Measurements from ENCODE around the gene TMEM218.

TMEM218 gene

DNA sequence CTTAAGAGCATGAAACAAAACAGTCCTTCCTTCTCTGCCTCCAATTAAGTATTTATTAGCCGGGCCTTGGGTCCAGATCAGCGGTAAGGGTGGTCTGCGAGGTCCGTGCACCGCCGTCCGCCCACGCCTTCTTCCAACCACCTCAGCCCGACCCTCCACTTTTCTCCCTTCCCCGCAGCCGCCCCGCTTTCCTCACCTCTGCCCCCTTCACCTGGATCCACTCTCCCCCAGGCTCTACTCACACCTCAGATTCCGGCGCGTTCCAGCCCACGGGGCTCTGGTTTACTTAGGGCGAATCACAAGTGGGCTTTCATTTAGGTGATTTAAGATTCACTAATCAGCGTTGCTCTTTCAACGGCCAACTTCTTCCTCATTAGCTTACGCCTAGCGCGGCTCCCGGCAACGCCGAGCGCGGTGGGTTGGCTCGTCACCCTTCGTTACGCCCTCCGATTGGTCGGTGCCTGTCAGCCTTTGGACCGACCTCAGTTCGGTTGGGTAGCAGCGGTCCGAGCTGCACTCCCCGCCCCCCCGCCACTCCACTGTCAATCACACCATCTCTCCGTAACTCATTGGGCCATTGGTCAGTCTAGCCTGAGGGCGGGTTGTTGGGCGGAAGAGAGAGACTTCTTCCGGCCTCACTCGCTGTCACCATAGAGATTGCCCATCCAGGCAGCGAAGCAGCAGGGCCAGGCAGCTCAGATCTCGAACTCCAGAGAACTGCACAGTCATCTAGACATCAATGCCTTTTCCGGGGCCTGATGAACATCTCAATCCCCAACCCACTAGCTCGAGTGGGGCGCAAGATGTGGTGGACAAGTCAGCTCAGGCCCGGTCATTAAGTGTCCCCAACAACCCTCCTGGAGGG, at the start of gene TMEM218:
TSS of gene TMEM218 (minus strand) at position 284 of the 865 bp plus-strand sequence. CDS start 9,385 bp downstream, outside the sequence.
- DNase-seq: peak; percentile 100

DNA sequence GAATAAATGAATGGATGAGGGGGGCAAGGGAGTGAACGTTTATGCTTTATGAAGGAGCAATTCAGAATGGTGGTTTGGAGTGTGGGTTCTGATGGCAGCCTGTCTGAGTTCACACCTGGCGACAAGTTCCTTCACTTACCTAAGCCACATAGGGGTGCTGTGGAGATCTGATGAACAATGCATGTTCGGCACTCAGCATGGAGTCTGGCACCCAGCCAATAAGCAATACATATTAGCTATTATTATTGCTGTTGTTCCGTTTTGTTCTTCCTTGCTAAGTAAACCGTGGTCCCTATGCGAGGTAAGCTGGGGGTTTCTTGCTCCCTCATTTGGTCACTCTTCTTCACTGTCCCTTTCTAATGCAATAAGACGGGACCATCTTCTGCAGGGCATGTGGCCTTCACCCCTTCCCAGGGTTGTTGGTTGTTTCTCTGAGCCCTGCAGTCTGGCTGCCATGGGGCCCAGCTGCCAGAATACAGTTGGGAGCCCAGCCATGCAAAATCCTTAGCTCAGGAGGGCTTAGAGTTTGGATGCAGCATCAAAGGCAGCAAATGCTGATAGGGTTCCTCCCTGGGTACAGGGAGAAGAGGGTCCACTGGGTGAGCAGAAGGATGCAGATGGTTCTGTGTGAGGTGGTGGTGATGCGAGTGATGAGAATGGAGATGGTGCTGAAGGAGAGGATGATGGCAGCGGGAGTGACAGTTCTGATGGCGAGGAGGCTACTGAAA, 46.7 kb upstream of the TMEM218 start:
- DNase-seq: no peak

DNA sequence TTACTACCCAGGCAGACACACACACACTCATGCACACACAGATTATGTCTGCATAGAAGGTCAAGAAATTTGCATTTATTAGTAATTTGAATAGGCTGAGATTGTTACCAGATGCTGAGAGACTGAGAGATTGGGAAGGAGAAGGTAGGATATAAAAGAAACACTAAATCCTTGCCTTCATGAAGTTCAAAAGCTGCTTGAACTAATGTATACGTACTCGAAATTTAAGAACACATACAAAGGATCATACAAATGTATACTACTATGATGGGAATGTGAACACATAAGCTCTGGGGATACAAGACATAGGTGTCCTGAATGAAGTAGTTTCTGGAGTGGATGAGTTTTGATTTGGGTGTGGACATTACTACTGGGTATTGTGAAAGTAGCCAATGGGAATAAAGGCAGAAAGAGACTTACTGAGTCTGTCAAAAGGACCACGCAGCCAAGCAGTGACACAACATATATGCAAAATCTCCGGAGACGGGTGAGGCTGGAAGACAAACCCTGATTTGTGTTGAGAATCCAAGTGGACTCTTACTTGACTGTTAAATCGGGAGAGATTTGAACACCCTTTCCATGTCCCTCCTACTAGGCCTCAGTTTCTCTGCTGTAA, 45.8 kb upstream of the TMEM218 start:
- DNase-seq: no peak

DNA sequence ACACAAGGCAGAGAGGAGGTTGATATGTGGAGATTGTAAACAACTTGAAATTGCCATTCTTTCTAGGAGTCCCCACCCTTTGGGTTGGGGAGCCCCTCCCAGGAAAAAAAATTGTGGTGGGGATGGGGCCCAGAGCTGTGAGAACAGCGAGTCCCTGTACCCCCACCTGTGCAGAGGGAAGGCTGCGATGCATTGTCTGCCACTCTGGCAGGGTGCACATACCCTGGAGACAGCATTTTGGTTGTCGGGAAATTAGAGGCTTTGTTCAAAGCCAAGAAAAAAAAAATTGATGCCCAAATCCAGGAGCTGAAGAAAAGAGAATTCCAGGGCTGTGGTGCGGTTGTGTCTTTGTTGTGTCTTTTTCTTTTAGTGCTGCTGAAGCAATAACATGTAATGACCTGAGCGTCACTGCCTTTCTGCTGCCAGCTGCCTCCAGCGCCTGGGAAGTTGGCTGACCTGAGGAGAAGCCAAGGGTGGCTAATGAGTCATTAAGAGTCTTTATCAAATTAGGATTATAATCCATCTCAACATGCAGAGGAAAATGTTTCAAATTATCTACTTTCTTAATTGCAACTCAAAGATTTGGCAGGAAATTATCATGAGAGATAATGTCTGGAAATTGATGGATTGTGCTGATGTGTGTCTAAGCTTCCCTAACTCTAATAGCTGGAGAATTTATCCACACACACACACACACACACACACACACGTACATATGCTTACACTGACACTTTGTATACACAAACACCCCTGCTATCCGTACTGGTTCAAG, 45.1 kb upstream of the TMEM218 start:
- no peak for DNase-seq

DNA sequence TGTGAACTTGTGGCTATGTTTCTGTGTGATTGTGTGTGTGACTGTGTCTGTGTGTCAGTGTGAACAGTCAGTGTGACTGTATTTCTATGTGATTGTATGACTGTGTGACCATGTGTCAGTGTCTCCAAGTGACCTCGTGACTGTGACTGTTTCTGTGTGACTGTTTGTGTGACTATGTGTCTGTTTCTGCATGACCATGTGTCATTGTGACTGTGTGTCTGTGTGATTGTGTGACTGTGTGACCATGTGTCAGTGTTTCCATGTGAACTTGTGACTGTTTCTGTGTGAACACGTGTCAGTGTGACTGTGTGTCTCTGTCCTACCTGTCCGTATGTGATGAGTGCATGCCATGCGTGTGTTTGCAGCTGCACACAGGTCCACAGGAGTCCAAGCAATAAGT, 44.3 kb upstream of the TMEM218 start:
- DNase-seq: no peak

DNA sequence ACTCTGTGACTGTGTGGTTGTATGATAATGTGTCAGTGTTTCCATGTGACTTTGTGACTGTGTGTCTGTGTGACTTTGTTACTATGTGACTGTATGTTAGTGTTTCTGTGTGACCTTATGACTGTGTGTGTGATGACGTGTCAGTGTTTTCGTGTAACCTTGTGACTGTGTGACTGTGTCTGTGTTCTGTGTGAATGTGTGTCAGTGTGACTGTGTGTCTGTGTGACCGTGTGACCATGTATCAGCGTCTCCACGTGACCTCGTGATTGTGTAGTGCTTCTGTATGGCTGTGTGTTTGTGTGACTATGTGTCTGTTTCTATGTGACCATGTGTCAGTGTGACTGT, 43.6 kb upstream of the TMEM218 start:
- no peak for DNase-seq

DNA sequence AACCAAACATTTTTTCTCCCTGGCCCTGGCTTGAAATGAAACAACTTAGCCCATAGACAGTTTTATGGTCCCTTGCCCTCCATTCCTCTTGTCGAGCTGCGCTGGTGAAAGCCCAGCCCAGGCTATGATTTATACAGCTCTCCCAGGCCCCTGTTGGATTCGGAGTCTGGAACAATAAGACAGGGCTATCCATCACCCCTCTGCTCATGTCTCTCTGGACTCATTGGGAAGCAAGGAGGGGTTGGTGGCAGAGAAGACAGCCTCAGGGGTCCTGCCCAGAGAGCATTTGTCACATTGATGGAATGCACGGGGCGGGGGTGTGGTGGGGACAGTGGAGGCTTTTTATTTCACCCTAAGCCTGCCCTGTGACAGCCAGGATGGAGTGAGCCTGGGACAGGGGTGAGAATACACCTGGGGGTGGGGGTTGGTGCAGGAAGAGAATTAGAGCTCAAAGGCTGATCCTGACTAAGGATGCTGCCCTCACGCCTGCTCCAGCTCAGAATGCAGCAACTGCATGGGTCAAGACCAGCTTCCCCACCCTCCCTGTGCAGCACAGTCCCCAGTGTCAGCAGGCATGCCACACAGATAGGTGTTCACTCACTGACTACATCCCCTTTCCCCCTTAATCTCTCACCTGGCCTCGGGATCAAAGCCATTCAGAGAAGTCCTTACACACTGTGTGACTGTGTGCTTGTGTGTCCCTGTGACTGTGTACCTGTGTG, 43.1 kb upstream of the TMEM218 start:
- DNase-seq: no peak

DNA sequence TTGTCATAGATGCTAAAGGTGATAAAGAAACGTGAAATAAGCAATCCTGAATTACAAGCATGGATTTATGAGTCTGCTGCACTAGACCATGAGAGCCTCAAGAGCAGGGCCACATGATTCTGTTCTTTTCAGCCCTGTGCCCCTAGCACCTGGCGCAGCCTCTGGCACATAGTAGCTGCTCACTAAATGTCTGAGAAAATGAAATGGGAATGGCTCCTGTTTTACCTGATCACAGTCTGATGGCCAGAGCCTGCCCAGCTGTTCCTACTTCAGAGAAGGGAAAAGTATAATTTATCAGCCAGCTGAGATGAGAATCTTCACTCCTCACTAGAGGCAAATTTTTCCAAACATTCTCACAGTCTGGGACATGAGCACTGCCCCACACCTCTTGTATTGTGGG, 42.4 kb upstream of the TMEM218 start:
- no peak for DNase-seq

DNA sequence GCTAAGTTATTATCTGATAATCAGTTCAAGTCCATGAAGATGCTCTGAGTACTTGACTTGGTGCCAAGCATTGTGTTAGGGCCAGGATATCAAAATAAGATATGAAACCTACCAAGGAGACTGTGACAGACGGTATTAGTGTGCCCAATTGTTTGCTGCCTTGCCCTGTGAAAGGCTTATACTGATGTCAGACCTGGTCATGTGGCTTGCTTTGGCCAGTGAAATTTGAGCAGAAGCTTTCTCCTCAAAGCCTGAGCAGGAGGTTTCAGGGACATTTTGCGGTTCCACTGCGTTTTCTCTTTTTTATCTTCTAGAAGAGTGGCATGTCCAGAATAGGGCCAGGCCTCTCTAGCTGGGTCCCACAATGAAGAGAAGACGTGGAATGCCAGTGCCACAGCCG, 37.3 kb upstream of the TMEM218 start:
- no peak for DNase-seq

DNA sequence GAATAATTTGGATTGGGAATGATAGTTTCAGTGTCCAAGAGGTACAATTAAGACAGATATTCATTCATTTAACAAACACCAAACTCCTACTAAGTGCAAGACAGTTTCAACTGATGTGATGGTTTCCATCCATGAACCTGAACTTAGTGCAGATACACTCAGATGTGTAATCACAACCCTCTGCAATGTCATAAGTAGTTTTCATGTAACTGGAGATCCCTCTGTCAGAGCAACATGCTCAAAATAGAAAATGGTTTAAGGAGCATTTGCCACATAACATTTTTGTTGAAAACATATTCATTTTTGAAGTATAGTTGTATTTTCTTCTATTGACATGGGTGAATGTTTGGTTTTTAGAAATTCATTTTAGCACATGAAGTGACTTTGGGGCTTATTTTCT, 36.6 kb upstream of the TMEM218 start:
- DNase-seq: no peak

DNA sequence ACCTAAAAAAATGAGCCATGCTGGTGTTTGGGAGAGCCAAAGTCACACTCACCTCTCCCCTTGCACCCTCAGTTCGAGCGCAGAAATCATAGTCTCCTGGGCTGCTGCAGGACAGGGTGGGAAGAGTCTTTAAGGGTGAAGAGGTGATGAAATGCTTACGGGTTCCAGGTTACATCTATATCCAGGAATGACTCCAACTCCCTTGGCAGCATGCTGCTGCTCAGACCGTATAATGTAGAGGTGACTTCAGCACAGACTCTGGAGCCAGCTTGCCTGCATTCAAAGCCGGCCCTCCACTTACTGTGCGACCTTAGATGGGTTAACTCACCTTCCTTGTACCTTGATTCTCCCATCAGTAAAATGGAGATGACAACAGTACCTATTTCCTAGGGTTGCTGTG, 35.9 kb upstream of the TMEM218 start:
- no peak for DNase-seq

DNA sequence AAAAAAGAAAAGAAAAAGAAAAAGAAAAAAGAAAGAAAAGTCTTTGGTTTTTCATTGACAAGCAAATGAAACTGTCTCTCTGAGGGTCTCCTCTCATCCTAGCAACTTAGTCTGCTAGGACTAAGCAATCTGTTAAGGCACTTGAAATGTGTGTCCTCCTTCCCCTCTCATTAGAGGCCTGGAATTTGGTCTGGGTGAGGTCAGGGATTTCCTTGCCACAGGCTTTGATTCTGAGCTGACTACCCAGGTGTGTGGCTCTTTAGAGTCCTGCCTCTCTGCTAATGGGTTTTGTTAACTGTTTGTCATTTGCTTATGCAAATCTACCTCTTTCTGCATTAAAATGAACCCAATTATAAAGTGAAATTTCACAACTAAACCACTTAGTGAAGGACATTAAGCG, 34.8 kb upstream of the TMEM218 start:
- no peak for DNase-seq

DNA sequence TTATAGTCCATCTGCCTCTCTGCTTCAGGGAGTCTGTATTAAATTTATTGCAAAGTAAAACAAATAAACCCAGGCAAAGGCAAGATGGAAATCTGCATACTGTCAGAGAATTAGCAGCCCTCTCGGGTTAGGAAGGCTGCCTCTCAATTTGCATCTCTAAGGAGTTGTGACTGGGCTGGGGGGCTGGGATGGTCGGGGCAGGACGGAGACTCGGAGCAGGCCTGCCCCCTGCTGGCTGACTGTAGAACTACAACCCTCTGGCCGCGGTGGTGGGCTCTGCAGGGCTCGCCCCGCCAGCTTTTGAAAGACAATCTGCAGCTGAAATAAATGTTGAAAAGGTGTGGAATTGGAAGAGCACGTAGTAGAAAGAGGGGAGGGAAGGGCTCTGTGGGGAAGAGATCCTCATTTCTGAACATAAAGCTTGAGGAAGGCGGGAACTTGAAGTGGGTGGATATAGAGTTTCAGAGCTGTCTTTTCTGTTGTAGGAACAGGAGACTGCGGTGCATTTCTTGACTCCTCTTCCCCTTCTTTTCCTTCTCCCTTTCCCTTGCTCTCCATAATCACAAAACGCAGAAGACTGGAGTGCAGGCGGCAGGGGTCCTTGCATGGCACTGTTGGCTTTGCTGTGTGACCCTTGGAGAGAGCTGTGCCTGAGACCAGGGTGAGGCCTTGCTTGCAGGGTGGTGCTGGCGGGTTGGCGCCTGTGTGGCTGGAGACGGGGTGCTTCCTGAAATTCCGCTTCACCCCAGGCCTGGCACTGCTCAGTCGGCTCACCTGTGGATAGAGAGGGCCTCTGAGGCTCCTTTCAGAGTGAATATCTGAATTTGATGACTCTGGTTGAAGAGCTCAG, 30.5 kb upstream of the TMEM218 start:
- DNase-seq: peak; percentile 68

DNA sequence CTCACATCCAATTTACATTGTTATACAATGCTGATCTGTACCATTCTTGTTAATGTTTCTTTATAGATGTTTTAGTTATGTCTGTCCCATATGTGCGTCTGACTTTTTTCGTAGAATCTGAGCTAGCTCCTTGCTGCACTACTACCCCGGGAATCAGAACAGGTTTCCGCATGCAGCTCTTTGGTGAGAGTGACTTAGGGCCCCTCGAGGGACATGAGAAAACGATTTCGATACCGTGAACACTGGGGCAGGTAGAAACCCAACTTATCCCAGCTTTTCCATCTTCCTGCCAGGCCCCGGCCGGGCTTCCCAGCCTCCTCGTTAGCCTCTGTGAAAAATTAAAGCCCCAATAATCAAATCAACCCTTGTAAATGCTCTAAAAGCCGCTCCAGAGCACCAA, 29.8 kb upstream of the TMEM218 start:
- DNase-seq: no peak

DNA sequence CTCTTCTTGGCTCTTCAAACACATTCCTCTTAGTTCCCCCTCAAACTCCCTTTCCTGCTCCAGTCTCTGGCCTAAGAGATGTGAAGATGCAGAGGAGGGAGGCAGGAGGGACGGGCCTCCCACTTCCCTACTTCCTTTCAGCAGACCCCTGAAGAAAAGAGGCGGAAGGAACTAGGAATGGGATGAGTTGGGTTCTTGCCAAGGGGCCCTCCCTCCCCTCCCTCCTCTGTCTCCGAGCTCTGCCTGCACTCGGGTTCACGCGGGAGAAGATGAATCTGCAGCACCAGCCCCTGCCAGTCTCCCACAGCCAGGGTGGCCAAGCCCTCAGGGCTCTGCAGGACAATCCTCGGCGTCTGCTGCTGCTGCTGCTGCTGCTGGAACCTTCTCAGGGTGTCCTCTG, 28.8 kb upstream of the TMEM218 start:
- DNase-seq: no peak

DNA sequence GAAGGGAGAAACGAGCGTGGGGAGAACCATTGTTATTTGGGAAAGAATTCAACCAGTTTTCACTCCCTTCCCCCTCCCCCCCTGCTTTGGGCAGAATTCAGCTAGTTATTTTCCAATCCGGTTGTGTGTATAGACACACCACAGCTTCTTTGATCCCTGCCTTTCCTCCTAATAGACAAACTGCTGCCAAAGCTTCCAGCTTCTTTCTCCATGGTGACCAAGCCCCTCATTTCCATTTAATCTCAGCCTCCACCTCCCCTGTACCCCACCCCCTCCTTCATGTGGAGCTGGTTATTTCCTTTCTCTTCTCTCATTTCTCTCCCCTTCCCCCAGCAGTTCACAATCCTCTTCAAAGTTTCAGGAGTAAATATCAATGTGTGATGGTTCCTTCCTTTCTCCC, 28.4 kb upstream of the TMEM218 start:
- no peak for DNase-seq

DNA sequence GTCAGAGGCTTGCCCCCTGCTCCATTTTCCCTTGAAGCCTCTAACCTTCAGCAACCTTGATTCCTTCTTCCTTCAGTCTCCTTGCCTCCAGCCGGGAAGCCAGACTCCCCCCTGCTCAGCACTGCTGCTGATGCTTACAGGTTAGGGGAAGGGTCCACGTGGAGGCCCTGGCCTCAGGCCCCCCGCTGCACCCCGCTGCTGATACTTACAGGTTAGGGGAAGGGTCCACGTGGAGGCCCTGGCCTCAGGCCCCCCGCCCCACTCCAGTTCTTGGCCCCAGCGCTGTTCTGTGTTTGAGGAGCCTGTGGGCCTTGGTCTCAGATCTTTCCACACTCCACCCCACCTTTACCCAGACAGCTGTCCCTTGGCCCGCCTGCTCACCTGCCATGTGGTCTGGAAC, 27.5 kb upstream of the TMEM218 start:
- no peak for DNase-seq

DNA sequence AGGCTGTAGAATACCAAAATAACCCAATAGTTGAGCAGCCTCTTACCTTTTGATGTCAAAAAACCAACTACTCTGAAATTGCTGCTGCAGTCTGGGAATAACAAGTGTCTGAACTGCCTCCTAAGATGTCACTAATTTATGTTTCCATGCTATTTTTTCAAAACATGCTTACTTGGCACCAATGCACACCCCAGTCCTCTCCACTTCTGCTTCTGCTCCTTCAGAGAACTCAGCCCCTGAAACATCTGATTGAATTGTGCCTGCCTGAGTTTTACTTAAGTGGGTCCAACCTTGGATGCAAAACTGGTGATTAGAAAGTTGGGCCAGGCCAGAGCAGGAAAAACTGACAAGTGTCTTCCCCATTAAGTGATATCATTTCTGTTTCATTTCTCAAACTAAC, 24.6 kb upstream of the TMEM218 start:
- no peak for DNase-seq

DNA sequence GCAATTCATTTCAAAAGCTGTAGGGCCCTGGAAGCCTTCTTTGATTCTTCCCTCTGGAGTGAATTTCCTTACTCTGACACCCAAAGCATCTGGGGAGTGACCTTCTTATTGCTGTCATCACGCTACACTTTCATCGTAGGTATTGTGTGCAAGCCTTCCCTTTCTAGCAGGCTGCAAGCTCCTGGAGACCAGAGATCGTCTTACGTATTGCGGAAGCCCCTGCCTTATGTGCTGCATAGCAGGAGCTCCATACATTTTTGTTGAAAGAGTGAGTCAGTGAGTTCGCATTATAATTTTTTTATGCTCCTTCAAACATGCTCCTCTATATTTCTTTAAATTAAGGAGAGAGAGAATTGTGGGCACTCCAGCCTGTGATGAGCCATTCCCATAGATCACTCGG, 21.2 kb upstream of the TMEM218 start:
- no peak for DNase-seq

DNA sequence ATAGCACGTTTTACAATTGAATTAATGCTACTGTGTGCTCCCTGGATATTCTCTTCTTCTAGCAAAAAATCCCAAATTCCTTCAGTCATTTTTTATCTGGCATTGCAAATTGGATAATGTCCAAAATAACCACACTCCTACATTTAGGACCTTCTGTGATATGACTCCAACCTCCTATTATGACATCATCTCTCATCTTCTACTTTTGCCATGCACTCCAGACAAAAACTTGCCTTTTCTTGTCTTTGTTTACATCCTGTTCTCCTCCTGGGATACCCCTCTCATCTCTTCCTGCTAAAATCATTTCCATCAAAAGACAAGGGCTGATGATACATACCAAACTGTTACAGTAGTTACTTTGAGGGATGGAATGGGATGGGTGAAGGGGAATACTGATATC, 20.6 kb upstream of the TMEM218 start:
- DNase-seq: no peak

DNA sequence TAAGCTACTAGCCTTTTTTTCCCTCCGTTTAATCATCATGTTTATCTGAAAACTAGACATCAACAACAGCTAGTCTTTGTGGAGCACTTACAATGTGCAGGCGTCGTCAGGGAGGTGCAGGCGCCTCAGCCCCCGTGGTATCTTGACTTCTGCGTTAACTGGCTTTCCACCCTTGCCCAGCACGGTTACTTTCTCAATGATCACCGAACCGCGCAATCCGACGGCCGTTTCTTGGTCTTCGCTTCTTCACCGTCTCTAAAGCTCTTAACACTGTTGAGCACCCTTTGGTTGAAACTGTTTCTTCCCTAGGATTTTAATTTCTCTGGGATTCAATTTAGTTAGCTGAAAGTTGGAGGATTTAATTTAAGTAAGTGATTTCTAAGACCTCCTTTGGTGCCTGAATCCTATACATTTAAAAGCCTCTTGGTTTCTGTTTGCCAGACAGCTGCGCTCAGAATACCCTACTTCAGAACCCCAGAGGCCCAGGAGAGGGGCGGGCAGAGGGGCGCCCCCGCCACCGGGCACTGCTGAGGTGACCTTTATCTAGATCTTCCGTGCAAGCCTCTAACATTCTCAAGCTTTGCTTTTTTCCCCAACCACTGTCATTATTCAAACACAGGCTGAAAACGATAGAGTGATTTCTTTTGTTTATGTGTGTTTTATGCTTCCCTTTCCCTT, 18.0 kb upstream of the TMEM218 start:
- DNase-seq: no peak
